OCI-LY7 (cell line): ENCODE results near the gene GREB1. TPM values are rescaled to one million over a fixed set of nuclear protein-coding genes. Genes with fewer than 3 reads are reported as not detected.

Experiments
- BruUV-seq: library from RNA; stranded (reverse); fragments of 400-500 nt; replicated peaks from 2 replicates; lab custom pipeline; 2021; lab: Mats Ljungman, UMichigan
- CTCF ChIA-PET: fragments of 300-600 bp; sonication (Branson Sonifier 250); formaldehyde crosslinking; loops from one replicate; lab custom pipeline; 2022; ENCODE audit warnings: antibody characterized with exemption; ENCODE audit not compliant: unreplicated experiment; lab: Charles Lee
- POLR2A ChIA-PET: fragments of 300-600 bp; sonication (Branson Sonifier 250); formaldehyde crosslinking; loops from one replicate; lab custom pipeline; 2022; ENCODE audit warnings: antibody characterized with exemption; lab: Charles Lee
- DNase-seq: peaks from one replicate; pipeline ENCODE4 v3.0.0-alpha.2; 2015; ENCODE audit warnings: low spot score
- H2AFZ ChIP-seq: fragments of 200-600 bp; sonication (generic), shearing (Covaris generic); 2 replicates; pipeline ENCODE4 v1.6.1; 2014; ENCODE audit warnings: mild to moderate bottlenecking, antibody characterized with exemption, low read length, moderate library complexity
- H3K27ac ChIP-seq: fragments of 200-600 bp; sonication (generic); 2 replicates; pipeline ENCODE4 v1.5.1; 2014; ENCODE audit warnings: mixed run types, low read depth, mild to moderate bottlenecking, moderate library complexity, low read length, inconsistent platforms; ENCODE audit not compliant: poor library complexity, severe bottlenecking
- H3K36me3 ChIP-seq: fragments of 200-600 bp; sonication (generic); 2 replicates; pipeline ENCODE4 v1.6.1; 2014; ENCODE audit warnings: mild to moderate bottlenecking, antibody characterized with exemption, low read length, moderate library complexity, mixed read lengths; ENCODE audit not compliant: insufficient read depth
- H3K4me1 ChIP-seq: fragments of 200-600 bp; sonication (generic); 2 replicates; pipeline ENCODE4 v1.5.1; 2014; ENCODE audit warnings: mild to moderate bottlenecking, low read length; ENCODE audit not compliant: insufficient read depth, poor library complexity, severe bottlenecking
- H3K4me2 ChIP-seq: fragments of 200-600 bp; sonication (generic); 2 replicates; pipeline ENCODE4 v1.6.1; 2014; ENCODE audit warnings: mild to moderate bottlenecking, low read length
- H3K4me3 ChIP-seq: fragments of 200-600 bp; sonication (generic); 2 replicates; pipeline ENCODE4 v1.5.1; 2014; ENCODE audit warnings: mild to moderate bottlenecking, low read depth, low read length; ENCODE audit not compliant: poor library complexity, severe bottlenecking
- H3K79me2 ChIP-seq: fragments of 200-600 bp; sonication (generic); 2 replicates; pipeline ENCODE4 v1.6.1; 2016; ENCODE audit warnings: low read depth, mild to moderate bottlenecking, low read length, moderate library complexity, mixed read lengths; ENCODE audit not compliant: insufficient read depth
- H3K9me2 ChIP-seq: fragments of 200-600 bp; sonication (generic); 2 replicates; pipeline ENCODE4 v1.6.1; 2016; ENCODE audit warnings: mild to moderate bottlenecking, low read length, mixed read lengths; ENCODE audit not compliant: insufficient read depth
- H3K9me3 ChIP-seq: fragments of 200-600 bp; sonication (generic); 2 replicates; pipeline ENCODE4 v1.6.1; 2014; ENCODE audit warnings: mild to moderate bottlenecking, mixed run types, low read length, mixed read lengths
- H4K20me1 ChIP-seq: fragments of 200-600 bp; sonication (generic); 2 replicates; pipeline ENCODE4 v1.6.1; 2014; ENCODE audit warnings: mild to moderate bottlenecking, antibody characterized with exemption, low read length, moderate library complexity, mixed read lengths; ENCODE audit not compliant: insufficient read depth
- CTCF ChIP-seq: fragments of 200-600 bp; sonication (generic); conservative IDR thresholded peaks from 2 replicates; pipeline ENCODE4 v1.5.1; 2014; ENCODE audit warnings: mild to moderate bottlenecking, antibody characterized with exemption, low read length, moderate library complexity, mixed read lengths
- EZH2phosphoT487 ChIP-seq: fragments of 200-600 bp; sonication (generic); IDR thresholded peaks from 2 replicates; pipeline ENCODE4 v1.6.1; 2018; ENCODE audit warnings: low read depth, borderline replicate concordance, mild to moderate bottlenecking, mixed run types, antibody characterized with exemption, low read length, moderate library complexity, mixed read lengths
- intact Hi-C: fragments of 100-400 bp; cut with micrococcal nuclease; formaldehyde crosslinking; loops from one replicate; pipeline ENCODE4 v1.10.0; 2022; ENCODE audit not compliant: unreplicated experiment
- total RNA-seq, 2 experiments: library from RNA; depleted of rRNA in 1 of 2; stranded (reverse); fragments of >200 nt in 1 of 2; shearing (Covaris generic) in 1 of 2; gene quantifications; 2 replicates each; pipeline ENCODE4 v1.2.3, GENCODE V29; 2014 to 2022

Gene GREB1
- total RNA-seq, 2 experiments from 2014 or later = 3.5 to 8.4 TPM

GRCh38 chr2:11515490-11515981, 18.3 kb upstream of the GREB1 start:
- Histone ChIP-seq H3K4me2 (no peak overlapping the region), H3K4me1 (no peaks in the 10 kb centered on the region), H3K9me2 (no peaks in the 10 kb centered on the region), H3K9me3 (no peaks in the 10 kb centered on the region), H2AFZ (no peak overlapping the region), H4K20me1 (no peaks in the 10 kb centered on the region), H3K36me3 (no peaks in the 10 kb centered on the region), H3K79me2 (no peaks in the 10 kb centered on the region), H3K4me3 (no peak overlapping the region), H3K27ac (no peak overlapping the region)
- no peak for TF ChIP-seq EZH2phosphoT487
- TF ChIP-seq CTCF = no peak
- BruUV-seq = no TSS peak
- CTCF ChIA-PET = no interaction called here
- POLR2A ChIA-PET = no interaction called here
- DNase-seq = no peak
- intact Hi-C loops = no loop called here

- no peaks in the 10 kb centered on the region for H3K9me3 ChIP-seq
- DNase-seq = no peak
- no peaks in the 10 kb centered on the region for H3K4me1 ChIP-seq
- ChIA-PET POLR2A (no interaction called here), CTCF (no interaction called here)
- intact Hi-C loops = no loop called here
- no TSS peak for BruUV-seq
- H3K36me3 ChIP-seq = no peaks in the 10 kb centered on the region
- no peaks in the 10 kb centered on the region for H3K9me2 ChIP-seq
- H3K79me2 ChIP-seq = no peaks in the 10 kb centered on the region
- no peak overlapping the region for H3K4me3 ChIP-seq
- H3K27ac ChIP-seq = no peak overlapping the region
- TF ChIP-seq EZH2phosphoT487 (no peak), CTCF (no peak)
- H2AFZ ChIP-seq = no peak overlapping the region
- H3K4me2 ChIP-seq = no peak overlapping the region
- no peaks in the 10 kb centered on the region for H4K20me1 ChIP-seq
Observed at GRCh38 chr2:11516984-11517648, 16.7 kb upstream of the GREB1 start.

GRCh38 chr2:11517906-11518305, 15.9 kb upstream of the GREB1 start:
- no peaks in the 10 kb centered on the region for H3K4me1 ChIP-seq
- no peaks in the 10 kb centered on the region for H3K9me2 ChIP-seq
- H4K20me1 ChIP-seq = no peaks in the 10 kb centered on the region
- TF ChIP-seq CTCF (no peak), EZH2phosphoT487 (no peak)
- CTCF ChIA-PET = no interaction called here
- DNase-seq = no peak
- no peak overlapping the region for H3K27ac ChIP-seq
- H3K79me2 ChIP-seq = no peaks in the 10 kb centered on the region
- no peak overlapping the region for H3K4me2 ChIP-seq
- H3K9me3 ChIP-seq = no peaks in the 10 kb centered on the region
- POLR2A ChIA-PET = interaction anchor here (0.6 kb wide), 1 partner anchor 290 kb away, joined by 4 read pairs; no protein-coding TSS in a partner anchor
- H3K4me3 ChIP-seq = no peak overlapping the region
- no TSS peak for BruUV-seq
- intact Hi-C loops = no loop called here
- H3K36me3 ChIP-seq = no peaks in the 10 kb centered on the region
- no peak overlapping the region for H2AFZ ChIP-seq
